Sigmoid colon (tissue), 3 donors: ENCODE measurements around the gene LEMD1.

Source experiments
- CTCF ChIP-seq, 4 experiments: fragments of 450-650 bp in 3 of 4; fragments of 200-600 bp in 1 of 4; IDR thresholded peaks; one replicate each; pipeline ENCODE4 v1.5.1; 2016 to 2019; ENCODE audit warnings: antibody characterized with exemption in 4 of 4, mild to moderate bottlenecking in 3 of 4, moderate library complexity in 2 of 4
- POLR2A ChIP-seq, 2 donors: fragments of 450-650 bp; IDR thresholded peaks; one replicate each; pipeline ENCODE4 v1.6.1; 2016; ENCODE audit warnings: antibody characterized with exemption in 2 of 2, mild to moderate bottlenecking in 2 of 2, moderate library complexity in 2 of 2

GRCh38 chr1:205452933-205453332 lies 31.1 kb upstream of the LEMD1 start:
- TF ChIP-seq CTCF (IDR thresholded peaks at IDR 0.05) (no peak), POLR2A (IDR thresholded peaks at IDR 0.05) (no peak)
